ENCODE measurements around the gene NGFR.

The NGFR gene

GRCh38 chr17:49518346-49519078, 23.4 kb downstream of the NGFR start:
- DNase-seq, result no peak

DNA sequence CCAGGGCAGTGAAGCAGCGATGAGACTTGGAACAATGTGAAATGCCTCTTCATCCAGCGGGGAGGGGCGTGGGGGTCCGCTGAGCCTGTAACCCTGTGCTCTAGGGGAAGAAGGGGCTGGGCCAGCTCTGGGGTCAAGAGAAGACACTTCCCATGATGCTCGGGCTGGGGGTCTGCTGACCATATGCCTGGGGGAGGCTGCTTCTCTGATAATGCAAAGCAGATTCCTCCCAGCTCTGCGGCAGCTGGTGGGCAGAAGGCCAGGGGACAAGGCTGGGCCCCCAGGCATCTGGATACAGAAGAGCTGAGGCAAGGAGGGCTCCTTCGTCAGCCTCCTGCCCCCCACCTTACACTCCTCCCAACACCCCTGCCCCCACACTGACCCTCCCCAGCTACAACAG, 24.7 kb downstream of the NGFR start:
- DNase-seq, result peak; percentile 22

- no peak for DNase-seq
These were observed 25.4 kb downstream of the NGFR start for GRCh38 chr17:49520386-49521087.

- no peak for DNase-seq
These were observed 26.0 kb downstream of the NGFR start for GRCh38 chr17:49521088-49521450.

GRCh38 chr17:49521471-49522356, 26.6 kb downstream of the NGFR start:
- no peak for DNase-seq

GRCh38 chr17:49522357-49522890, 27.3 kb downstream of the NGFR start:
- DNase-seq, result no peak

GRCh38 chr17:49523196-49523595, 28.1 kb downstream of the NGFR start:
- no peak for DNase-seq

DNA sequence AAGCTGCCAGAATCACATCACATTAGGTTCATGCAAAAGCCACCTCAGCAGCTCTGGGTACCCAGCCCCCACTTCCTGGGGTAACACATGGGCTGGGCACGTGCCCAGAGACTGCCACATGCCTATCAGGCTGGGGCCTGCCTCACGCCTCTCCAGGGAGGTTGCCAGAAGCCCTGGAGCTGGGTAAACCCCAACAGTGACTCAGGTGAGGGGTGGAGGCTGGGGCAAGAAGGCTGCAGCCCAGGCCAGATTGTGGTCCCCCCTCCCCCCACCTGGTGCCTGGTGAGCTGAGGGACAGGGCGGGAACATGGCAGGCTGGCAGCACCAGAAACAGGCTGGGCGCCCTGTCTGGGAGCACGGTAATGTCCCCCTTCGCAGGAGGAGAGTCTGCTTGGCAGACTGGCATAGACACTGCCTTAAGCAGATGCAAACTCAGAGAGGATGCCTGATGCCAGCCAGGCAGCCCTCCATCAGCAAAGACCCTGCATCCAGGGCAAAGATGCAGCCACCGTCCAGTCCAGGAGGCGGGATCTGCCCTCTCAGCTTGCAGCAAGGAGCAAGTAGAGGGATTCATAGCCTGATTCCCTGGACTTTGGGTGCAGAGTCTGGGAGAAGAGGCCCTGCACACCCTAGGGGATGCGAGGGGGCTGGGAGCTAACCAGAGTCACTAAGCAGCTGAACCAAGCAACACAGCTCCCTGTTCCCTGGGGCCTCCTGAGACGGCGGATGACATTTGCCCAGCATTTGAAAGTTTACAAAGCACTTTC, 28.8 kb downstream of the NGFR start:
- DNase-seq, result peak; percentile 97

- peak; percentile 12 for DNase-seq
These were observed 29.6 kb downstream of the NGFR start for GRCh38 chr17:49524473-49525359.

DNA sequence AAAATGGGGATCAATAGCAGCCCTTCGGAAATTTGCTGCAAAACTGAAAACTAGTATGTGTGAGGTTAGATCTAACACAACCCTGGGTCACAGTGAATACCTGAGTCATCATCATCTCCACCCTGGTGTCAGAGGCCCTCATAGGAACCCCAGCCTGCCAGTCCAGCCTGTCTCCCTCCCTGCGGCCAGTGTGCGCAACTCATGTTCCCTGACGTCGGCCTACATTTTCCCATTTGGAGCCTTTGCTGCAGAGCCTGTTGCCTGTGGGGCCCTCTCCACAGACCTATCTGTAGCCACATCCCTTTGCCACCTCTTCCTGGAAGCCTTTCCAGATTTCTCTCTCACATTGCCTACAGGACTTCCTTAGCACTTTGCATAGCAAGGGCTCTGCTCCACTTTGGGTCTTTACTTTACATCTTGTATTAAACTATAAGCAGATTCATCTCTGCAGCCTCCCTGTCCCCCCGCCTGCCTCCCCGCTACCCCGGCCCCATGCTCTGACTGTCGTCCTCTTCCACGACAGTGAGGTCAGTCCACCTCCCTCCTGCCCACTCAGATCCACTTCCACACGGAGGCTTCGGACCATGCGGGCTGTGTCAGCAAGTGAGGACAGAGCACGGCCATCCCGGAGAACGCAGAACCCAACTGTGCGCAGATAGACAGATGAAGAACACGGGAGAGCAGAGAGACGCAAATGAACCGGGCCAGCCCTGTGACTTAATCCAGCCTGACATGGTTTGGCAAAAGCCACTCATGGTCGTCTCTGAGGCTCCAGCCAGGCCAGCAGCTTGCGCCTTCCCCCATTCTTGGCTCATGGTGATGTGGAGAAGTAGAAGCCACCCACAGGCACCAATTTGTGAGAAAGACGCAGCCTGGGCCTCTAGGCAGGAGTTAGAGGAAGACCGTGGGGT, 31.0 kb downstream of the NGFR start:
- no peak for DNase-seq

DNA sequence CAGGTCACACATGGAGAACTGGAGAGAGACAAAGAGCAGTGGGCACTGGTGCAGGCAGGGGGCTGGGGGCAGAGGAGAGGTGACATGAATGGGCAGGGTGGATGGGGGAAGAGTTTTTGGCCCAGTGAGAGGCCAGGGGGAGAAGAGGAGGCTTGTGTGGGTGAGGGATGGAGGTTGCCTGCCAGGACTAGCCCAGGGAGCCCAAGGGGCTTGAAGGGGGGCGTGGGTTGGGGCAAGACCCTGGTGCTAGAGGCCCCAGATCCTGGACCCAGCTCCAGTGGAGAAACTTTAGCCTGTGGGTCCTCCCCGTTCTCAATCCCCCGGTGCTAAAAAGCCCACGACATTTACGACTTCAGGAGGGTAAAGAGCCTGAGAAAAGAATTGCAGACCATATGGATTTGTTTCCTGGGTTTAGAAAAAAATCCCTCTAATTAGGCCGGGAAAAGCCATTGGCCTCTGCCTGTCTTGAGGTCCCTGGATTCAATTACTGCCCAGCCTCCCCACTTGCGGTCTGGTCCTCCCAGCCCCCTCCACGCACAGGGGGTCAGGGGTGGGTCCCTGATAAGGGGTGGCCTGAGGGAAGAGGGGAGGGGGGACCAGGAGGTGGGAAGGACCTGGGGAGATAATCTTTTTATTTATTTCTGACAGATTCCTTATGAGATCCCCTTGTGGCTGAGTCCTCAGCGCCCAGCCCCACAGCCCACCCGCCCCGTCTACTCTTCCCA, 33.0 kb downstream of the NGFR start:
- peak; percentile 64 for DNase-seq

DNA sequence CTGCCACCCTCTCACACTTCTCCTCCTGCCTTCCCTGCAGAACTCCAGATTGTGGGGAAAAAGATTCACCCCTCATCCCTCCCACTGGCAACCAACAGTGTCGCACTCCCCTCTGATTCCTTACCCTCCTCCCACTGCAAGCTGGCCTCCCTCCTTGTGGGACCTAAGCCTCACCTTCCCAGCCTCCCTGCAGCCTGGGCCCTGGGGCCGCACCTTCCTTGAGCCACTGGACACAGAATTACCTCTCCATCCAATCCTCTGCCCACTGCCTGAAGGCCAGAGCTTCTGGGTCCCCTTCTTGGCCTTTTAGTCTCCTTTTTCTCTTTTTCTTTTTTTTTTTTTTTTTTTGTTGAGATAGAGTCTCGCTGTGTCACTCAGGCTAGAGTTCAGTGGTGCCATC, 33.9 kb downstream of the NGFR start:
- no peak for DNase-seq

- no peak for DNase-seq
These were observed 35.0 kb downstream of the NGFR start for GRCh38 chr17:49530118-49530517.

DNA sequence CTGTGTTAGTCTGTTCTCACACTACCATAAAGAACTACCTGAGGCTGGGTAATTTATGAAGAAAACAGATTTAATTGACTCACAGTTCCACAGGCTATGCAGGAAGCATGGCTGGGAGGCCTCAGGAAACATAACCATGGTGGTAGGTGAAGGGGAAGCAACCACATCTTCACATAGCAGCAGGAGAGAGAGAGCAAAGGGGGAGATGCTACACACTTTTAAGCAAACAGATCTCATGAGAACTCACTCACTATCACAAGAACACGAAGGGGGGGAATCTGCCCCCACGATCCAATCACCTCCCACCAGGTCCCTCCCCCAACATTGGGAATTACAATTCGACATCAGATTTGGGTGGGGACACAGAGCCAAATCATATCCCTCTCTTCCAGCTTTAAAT, 48.8 kb downstream of the NGFR start:
- no peak for DNase-seq

DNA sequence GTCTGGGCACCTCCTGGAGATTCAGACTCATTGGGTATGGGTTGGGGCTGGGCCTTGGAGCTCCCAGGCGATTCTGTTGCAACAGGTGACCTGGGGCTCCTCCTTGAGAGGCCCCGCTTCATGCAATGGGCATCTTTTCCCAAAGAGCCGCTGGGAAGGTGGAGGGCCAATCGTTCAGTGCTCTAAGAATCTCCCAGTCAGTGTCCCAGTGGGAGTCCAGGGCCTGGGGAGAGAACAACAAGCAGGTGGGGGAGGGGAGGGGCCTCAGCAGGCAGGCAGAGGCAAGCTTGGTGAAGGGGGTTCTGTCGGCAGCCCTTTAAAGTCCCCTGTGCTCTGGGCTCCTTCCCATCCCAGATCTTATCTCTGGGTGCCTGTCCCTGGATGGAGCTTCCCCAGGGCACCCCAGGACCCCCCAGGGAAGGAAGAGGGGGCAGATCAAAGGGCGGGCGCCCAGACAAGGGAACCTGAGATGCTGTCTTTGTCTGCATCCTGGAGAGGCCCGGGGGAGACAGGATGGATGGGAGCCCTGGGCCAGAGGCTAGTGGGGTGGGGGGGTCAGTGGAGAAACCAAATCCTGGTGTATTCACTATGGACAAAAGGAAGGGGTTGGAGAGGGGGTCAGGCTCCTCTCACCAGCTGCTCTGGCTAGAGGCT, 50.0 kb downstream of the NGFR start:
- peak; percentile 26 for DNase-seq

- peak; percentile 50 for DNase-seq
These were observed 50.9 kb downstream of the NGFR start for GRCh38 chr17:49545806-49546545.

DNA sequence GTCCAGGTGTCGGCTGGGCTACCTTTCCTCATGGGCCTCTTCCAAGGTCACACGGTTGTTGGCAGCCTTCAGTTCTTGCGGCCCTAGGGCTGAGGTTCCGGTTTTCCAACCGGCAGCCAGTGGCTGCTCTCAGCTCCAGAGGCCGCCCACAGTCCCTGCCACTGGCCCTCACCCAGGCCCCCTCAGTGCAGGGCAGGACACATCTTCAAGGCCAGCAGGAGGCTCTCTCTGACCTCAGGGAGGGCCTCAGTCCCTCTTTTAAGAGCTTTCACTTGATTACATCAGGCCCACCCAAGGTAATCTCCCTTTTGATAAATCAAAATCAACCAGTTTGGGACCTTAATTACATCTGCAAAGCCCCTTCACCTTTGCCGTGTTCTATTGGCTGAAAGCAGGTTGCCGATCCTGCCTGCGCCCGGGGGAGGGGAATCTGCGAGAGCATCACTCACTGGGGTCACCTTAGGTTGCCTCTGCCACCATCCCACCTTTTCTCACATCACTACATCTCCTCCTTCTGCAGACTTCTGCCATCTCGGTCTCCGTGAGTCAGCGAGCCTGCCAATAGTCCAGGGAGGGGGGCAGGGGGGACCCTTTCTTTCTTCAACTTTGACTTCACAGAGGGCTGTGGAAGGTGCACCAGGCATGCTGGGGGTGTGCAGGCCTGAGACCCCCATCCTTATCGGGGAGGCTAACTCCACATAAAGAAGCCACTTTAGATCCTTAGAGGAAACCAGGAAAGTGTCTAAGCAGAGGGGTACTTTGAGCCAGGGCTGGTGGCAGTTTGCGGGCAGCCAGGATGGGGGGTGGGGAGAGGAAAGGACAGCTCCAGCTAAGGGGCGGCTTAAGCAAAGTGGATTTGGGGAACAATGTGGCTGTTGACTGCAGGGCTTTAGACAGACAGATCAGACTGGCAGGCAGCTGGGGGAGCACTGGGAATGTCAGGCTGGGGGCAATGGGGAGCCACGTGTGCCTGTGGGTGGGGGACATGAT, 51.7 kb downstream of the NGFR start:
- DNase-seq, result no peak

Measured in NCI-H2171 treated with DMSO at 0.1 percent for 48 hours (cell line).